Activated CD4-positive, alpha-beta T cell treated with anti-CD3 and anti-CD28 coated beads, Interleukin-10, Interleukin-2, amounts not matched to agents 100 ng/mL and 50 ng/mL, durations not matched to agents 16 hours and 8 hours (primary cell): ENCODE results near the gene ITGB6.
"Not testable (repeated sequence)": the region's sequence is repeated elsewhere in the genome, so short reads cannot be mapped to it uniquely, and the experiment has no call there.

Source experiments
- DNase-seq: peaks from one replicate; pipeline ENCODE4 v3.0.0-alpha.2; 2020

The ITGB6 gene

DNA sequence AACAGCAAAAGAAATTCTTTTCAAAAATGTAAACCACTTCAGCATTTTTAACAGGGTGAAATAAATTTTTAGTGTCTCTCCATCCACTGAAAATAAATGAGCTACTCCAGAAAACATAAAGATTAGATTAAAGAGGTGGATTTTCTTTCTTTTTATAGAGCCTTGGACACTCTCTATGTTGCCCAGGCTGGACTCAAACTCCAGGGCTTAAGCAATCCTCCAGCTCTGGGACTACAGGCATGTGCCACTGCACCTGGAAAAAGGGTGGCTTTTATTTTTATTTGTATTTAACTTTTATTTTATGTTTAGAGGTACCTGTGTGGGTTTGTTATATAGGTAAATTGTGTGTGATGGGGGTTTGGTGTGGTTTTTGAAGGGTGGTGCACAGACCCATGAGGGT, 19.9 kb downstream of the ITGB6 start:
- no peak for DNase-seq

DNA sequence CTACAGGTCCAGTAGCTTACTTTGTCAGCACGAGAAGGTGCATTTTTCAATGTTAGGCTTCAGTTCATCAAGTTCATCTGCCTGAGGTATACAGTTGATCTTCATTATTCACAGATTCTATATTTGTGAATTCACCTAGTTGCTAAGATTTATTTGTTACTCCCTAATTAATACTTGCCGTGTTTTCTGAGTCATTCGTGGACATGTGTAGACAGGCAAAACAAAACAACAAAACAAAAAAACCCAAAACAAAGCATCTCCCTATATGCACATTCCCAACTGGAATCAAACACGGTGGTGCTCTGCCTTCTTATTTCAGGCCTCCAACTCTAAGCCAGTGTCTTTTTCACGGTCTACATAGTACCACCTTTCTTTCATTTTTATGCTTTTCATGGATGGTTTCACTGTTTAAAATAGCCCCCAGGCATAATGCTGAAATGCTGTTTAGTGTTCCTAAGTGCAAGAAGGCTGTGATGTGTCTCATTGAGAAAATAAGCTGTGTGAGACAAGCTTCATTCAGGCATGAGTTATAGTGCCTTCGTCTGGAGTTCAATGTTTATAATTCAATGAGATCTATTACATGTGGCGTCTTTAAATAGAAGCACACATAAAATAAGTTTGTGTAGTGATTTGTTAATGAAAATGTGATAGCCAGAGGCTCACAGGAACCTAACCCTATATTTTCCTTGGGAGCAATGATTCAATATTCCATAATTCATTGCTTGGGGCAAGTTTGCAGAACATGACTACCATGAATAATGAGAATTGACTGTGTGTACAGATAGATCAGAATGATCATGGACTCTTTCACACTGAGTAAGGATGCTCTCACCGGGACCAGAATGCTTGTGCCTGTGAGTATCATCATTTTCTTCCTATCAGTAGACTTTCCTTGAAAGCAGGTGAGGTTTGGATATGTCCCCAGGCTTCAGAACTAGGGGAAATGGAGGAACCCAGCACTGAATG, 24.6 kb downstream of the ITGB6 start:
- no peak for DNase-seq

DNA sequence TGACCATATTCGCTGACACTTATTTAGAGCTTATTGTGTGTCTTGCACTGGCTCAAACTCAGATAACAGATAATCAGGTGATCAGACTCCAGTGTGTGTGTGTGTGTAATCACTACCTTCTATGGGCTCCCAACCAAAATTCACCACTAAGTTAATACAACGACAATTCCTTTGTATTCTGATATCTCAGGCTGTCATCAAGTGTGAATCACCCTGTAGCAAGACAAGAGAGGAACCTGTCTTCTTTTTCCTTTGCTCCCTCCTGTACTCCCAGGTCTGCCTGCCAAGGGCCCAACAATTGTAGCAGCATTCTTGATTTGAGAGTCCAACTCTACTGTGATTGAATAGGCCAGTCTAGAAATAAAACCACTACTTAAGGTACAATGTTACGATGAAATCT, 25.8 kb downstream of the ITGB6 start:
- no peak for DNase-seq

DNA sequence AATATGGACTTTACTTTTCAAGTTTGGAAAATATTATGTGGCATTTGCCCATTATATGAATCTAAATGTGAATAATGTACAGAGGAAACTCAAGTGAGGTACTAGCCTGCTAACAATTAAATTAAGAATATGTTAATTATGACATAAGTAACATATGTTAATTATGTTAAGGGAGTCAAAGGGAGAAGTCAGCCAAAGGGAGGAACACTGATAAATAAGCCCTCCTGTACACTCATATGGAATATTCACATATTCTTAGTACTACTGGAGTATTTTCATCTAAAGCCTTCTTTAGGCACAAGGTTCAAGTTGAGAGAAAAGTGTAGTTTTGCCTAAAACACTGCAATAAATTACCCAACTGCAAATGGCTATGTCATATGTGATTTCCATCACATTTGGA, 30.1 kb downstream of the ITGB6 start:
- DNase-seq: no peak

DNA sequence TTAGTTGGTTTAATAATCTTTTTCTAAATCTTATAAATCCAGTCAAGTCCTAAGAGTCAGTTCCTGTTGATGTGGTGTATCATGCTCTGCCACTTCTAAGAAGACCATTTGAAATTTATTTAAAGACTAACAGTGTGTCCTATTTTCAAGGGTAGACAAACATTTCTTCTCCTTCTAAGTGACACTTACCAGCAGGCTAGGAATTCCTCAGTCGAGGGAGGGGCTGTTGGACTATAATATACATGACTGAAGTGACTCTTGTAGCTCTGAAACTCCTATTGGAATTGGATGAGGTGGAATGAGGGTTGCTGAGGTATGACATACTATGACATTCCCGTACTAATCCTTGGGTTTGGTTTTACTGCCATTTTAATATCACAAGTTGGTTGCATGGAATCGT, 30.6 kb downstream of the ITGB6 start:
- DNase-seq: no peak

DNA sequence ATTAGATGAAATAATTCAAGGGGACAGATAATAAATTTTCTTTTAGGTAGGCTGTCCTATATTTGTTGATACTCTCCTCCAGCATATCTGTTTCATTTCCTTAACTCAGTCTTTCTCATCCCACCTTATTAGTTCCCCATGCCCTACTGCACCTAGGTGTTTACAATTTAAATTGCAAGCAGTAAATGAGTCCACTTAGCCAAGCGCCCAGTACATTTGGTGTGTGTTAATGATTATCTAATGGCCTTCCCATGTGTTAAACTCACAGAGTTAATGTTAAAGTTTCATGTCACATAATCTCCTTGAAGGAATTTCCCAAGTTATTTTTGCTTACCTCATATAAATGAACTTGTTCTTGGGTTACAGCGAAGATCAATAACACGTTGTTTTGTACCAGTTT, 31.2 kb downstream of the ITGB6 start:
- DNase-seq: no peak

DNA sequence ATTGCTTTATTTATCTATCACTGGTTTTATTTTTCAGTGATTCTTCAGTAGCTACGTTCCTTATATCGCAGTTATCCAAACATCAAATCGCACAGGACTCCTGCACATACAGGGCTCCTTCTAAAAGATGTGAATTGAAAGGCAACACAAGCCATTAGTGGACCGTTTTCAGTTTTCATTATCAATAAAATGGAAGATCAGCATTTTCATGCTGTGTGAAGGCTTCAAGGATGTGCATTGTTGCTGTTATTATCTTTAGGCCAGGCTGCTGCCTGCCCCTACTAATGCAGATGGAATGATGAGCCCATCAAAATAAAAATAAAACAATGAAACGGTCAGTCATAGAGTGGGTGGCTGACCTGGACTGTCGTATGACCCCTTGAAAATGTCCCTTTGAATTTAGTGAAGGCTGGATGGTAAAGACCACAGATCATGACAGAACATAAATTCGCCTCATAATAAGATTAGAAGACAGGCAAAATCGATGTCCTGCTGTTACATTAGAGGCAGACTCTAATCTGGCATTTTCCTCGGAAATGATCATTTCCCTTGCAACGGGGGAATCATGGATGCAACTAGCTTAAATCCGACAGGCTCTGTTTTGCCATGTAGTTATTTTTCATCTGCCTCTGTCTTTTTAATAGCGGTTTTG, 32.9 kb downstream of the ITGB6 start:
- no peak for DNase-seq

DNA sequence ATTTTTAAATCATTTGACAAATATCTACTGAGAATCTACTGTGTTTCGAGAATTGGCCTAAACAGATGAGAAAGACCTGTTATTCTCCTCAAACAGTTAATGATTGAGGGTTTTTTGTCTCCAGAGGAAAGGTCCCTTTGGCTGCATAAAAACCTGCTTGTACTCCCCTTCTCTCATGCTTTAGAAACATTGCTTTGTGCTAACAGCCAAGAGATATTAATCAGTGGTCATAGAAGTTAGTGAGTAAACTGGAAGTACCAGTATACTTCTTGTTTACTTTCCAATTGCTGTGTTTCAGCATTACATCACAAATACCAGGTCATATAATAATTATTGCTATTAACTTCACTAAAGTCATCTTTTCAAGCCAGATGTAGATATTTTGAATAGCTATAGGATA, 34.1 kb downstream of the ITGB6 start:
- DNase-seq: no peak

DNA sequence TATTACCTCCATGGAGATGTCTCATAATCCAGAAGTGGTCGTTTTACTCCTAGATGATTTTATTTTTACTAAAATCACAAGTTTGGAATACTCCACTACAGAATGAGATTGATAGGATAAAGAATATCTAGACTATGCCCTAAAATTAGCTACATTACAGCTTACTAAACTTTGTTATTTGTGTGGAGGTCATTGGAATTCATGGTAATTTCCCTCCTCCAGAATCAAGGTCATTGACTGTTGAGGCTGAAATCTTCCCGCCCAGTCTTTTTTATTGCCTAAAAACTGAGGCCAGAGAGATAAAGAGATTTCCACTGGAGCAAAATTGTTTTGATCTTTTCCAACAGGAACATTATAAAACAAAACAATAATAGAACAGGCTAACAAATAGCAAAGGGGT, 35.0 kb downstream of the ITGB6 start:
- no peak for DNase-seq

DNA sequence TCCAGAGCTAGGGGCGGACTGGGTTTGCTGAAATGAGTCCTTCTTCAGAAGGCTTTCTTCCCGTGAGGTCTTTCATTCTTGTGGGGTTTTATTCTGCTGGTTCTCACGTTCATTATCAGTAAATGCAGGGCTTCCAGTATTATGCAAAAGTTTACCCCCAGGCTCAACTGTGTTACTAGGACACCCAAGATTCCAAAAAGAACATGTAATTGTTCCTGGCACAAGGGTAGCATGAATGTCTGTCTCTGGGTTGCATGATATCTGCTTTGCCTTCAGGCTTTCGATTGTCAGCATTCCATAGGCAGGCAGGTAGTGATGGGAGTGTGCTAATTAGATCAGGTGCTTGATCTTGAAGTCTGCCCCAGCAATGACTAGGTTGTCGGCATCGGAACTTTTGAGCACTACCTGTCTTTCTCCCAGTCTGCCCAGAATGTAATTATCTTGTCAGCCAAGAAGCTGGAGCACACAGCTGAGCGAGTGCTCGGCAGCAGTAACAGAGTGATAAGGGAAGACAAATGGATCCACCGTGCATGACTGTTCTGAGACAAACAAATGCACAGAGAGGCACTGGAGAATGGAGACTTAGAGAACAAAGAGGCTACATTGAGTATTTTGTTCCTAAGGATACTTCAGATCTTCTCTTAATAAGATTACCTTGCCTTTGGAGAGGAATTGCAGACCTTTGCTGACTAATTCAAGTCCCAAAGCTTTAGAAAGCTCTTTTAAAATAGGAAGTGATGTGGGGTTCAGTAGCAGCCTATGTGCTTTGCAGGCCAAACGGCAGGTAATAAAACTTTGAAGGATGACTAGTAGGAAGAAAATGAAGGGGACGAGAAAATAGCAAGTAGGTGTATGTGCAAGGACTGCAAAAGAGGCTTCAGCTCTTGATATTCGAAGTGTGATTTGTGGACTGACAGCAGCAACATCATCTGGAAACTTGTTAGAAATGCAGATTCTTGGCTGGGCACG, 41.9 kb downstream of the ITGB6 start:
- no peak for DNase-seq

DNA sequence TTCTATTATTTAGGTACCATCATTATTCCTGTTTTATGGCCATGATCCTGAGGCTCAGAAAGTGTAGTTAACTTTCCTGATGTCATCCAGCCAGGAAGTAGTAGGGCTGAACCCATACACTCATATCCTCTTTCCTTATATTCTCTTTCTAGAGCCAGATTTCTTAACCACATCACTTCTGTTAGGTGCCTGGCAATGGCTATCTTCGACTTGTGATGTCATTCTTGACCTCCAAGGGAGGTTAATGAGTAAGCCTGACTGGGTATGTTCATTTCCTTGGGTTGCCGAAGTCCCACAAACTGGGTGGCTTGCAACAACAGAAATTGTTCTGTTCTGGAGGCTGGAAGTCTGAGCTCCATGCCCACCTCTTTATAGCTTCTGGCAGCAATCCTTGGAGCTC, 43.4 kb downstream of the ITGB6 start:
- no peak for DNase-seq

DNA sequence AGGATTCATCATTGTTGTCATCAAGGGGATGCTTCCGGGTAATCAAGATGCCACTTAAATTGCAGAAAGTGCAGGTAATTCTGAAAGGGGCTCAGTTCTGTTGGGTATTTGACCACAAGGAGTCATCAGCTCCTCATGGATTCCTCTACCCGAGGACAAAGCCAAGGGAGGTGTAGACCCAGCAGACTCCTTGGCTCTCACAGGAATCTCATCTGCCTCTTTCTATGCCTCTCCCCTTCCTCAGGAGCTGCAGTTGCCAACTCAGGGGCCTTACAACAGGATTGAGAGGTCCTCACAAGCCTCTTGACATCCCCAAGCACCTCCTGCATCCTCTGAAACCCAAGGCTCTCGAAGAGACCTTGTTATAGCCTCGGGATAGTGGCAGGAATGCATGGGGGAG, 44.0 kb downstream of the ITGB6 start:
- no peak for DNase-seq

DNA sequence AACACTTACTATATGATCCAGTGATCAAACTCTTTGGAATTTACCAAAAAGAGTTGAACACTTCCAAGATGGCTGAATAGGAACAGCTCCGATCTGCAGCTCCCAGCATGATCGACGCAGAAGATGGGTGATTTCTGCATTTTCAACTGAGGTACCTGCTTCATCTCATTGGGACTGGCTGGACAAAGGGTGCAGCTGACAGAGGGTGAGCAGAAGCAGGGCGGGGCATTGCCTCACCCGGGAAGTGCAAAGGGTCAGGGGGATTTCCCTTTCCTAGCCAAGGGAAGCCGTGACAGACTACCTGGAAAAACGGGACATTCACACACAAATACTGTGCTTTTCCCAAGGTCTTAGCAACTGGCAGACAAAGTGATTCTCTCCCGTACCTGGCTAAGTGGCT, 51.7 kb downstream of the ITGB6 start:
- DNase-seq: not testable (repeated sequence)

DNA sequence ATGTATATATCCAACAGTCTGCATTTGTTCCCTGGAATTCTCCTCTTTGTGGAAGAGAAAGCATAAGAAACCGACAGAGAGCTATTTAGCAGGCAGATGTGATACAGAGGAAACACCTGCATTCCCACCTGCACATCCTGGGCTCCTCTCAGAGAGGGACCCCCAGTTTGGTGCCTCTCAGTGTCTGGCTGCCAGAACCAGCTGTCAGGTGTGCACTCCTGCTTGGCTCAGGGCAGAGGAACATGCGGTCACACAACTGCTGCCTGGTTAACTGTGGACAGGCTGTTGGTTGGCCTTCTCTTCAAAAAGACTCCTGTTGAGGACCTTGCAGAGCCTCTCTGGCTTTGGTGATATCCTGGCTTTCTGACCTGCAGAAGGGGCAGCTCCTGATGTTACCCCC, 54.6 kb downstream of the ITGB6 start:
- DNase-seq: no peak

DNA sequence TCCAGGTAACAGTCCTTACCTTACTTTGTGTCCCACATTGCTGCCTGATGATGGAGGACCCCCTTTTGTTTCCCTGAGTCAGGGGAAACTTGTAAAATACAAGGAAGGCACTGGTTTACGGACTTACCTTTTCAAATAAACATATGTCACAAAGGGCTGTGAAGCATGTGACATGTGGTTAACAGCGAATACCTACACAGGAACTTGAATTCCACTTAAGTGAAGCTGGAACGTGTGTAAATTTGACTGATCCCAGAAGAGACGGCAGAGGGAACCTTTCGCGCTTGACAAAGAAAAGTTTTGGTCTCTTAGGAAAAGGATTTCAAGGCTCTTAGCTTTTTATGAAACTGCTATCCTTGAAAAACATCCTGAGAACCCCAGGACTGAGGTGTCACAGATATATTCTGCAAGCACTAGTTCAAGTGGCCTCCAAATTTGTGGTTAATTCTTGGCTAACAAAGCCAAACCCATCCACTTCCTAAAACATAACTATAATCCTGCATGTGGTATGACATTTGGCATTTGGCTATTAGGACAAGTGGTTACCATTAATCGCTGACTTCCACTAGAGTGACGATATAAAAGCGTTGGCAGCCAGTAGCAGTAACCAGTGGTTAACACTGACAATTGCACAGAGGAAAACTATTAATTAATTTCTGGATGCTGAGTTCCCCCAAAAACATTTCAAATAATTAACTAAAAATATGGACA, 55.6 kb downstream of the ITGB6 start:
- DNase-seq: no peak

DNA sequence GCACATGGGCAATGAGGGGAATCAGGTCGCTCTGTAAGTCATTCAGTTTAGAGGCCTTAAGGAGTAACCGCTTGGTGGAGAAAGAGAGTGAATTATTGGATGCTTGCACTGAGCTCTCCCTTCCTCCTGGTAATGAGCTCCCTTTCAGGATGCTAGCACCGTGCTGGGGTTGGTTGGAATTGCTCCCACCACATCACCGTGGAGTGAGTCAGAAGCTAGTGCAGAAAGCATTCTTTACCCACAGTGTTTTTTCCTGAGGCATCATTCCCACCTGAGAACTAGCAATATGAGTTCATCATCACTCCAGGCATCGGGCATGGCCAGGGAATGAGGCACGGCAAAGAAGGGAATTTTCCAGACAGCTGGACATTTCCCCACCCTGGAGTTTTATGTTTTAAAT, 57.6 kb downstream of the ITGB6 start:
- no peak for DNase-seq

DNA sequence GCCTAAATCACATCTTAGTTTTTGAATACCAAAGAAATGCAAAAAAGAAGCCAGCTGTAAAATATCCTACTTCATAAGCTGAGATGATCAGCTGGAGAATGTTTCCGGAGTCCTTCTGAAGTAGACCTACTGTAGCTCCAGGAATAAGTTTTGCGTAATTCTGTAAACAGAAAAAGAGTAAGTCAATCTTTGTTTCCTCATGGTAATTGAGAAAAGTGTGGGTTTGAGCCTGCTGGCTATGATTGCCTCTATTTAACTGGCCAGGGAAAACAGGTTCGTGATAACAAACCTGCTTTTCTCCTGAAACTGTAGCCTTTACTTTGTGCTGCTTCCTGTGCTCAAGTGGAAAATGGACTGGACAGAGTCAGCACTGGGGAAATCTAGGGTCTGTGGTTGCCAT, 58.2 kb downstream of the ITGB6 start:
- no peak for DNase-seq

DNA sequence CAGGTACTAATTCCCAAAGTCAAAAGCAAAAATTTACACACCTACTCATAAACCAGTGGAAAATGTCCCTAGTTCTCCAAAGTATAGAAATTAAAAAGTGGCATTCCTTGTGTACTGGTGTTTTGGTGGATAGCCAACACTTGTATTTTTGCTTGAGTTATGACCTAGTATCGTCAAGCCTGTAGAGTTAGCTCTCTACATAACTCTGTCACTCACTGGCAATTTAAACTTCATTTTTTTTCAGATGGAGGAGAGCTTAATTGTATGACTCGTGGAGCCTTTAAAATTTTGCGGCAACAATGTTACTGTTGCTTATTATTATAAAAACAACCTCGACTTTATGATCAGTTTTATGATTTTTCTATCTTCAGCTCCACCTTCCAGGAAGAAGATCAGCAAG, 58.7 kb downstream of the ITGB6 start:
- DNase-seq: no peak

DNA sequence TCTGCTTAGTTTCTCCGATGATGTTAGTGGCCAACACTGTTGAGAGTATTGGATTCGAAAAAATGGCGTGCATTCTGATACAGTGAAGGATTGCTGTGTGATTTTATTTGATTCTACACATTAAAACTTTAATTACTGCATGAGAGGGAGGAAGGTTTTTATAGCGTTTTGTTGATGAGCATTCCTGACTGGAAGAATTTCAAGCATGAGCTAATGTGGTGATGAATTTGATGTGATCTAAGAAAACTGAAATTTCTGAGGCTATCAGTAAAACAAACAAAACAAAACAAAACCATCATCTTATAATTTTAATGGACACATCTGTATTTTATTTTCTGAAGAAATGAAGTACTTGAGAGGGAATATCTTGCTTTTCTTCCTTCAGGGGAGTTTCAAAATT, 59.6 kb downstream of the ITGB6 start:
- no peak for DNase-seq

DNA sequence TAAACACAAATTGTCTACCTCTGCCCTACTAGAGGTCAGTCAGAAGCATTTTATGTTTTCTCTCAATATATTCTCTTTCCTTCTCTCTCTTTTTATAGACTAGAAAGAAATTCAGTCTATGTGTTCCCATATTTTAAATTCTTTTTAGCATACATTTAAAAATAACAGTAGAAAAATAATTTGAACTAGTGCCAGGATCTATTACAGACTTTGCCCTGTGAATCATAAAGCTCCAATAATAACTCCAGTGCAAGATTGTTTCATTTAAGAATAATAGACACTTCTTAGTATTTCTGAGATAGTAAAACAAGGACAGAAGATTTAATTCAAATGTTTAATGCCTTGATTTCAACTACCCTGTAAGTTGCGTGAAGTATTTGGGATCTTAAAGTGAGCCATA, 60.1 kb downstream of the ITGB6 start:
- DNase-seq: no peak

DNA sequence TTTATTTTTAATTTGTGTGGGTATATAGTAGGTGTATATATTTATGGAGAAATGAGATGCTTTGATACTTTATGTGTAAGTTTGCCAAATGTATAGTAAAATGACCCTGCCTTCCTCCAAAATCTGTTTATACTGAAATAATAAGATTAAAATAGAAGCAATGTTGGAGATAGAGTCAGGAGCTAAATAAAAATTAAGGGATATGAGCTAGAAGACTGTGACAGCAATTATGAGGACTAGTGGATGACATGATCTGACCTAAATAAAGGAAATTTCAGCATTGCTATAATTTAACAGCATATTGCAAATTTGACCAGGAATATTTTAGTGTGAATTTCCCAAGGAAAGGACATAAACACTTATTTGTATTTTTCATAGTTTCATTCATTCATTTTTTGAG, 60.7 kb downstream of the ITGB6 start:
- no peak for DNase-seq

DNA sequence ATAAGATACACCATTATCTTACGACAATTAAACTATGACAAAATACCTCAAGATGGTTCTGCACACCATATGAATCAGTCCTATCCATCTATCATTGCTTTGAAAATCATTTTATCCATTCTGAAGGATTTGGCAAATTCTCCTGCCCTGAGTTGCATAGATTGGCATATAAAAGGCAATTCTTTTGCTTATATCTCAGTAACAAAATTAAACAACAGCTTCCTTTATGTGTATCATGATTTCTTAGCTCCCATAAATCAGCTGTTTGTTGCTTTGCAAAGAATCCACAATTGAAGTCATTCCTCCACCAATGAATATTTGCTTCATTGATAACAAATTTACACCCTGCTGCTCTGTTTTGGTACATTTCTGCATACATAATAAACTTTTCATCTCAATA, 61.7 kb downstream of the ITGB6 start:
- no peak for DNase-seq

DNA sequence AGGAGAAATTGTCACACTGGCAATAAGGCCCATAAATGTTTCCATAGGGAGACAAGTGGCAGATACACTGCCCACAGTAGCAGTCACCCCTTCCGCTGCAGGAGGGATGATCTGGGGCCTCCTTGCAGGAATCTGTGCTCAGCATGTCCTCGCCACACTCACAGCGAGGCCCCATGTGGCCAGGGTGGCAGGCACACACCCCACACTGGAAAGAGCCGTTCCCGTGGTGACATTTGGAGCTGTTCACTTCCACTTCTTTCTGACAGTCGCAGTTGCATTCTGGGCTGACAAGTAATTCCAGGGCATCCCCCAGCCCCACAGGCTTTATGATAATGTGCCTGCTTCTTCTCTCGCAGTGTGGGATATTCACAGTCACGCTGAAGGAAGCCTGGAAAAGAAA, 62.6 kb downstream of the ITGB6 start:
- no peak for DNase-seq
